Mesendoderm (in vitro differentiated cells): ENCODE measurements around the gene KATNAL1.

Source experiments
- DNase-seq: peaks from one replicate; pipeline ENCODE4 v3.0.0; 2013
- H2AK5ac ChIP-seq: 2 replicates; pipeline ENCODE4 v1.6.1; 2013; ENCODE audit warnings: low read length, inconsistent platforms
- H2BK120ac ChIP-seq: 2 replicates; pipeline ENCODE4 v1.6.1; 2013; ENCODE audit warnings: low read depth, mild to moderate bottlenecking, low read length, moderate library complexity, mixed read lengths
- H2BK15ac ChIP-seq: replicated peaks from 2 replicates; pipeline ENCODE4 v1.6.1; 2013; ENCODE audit warnings: low read depth, mild to moderate bottlenecking, moderate library complexity
- H2BK5ac ChIP-seq: 2 replicates; pipeline ENCODE4 v1.6.1; 2013; ENCODE audit warnings: low read length, inconsistent platforms
- H3K18ac ChIP-seq: 2 replicates; pipeline ENCODE4 v1.6.1; 2013; ENCODE audit warnings: mild to moderate bottlenecking, low read length, mixed read lengths
- H3K23ac ChIP-seq: one replicate; pipeline ENCODE4 v1.6.1; 2013; ENCODE audit warnings: low read length
- H3K27ac ChIP-seq: 2 replicates; pipeline ENCODE4 v1.5.1; 2013; ENCODE audit warnings: low read depth, mild to moderate bottlenecking, inconsistent platforms, low read length, moderate library complexity
- H3K27me3 ChIP-seq: 2 replicates; pipeline ENCODE4 v1.6.1; 2013; ENCODE audit warnings: low read length, control low read depth, mild to moderate bottlenecking, inconsistent platforms; ENCODE audit not compliant: insufficient read depth, poor library complexity
- H3K36me3 ChIP-seq: 2 replicates; pipeline ENCODE4 v1.6.1; 2013; ENCODE audit warnings: low read length, inconsistent platforms; ENCODE audit not compliant: control insufficient read depth, insufficient read depth
- H3K4ac ChIP-seq: one replicate; pipeline ENCODE4 v1.6.1; 2013; ENCODE audit warnings: low read depth, mild to moderate bottlenecking, low read length, moderate library complexity
- H3K4me1 ChIP-seq: 2 replicates; pipeline ENCODE4 v1.6.1; 2013; ENCODE audit warnings: low read depth, low read length, inconsistent platforms; ENCODE audit not compliant: control insufficient read depth
- H3K4me2 ChIP-seq: 2 replicates; pipeline ENCODE4 v1.6.1; 2013; ENCODE audit warnings: low read length
- H3K4me3 ChIP-seq: 2 replicates; pipeline ENCODE4 v1.5.1; 2013; ENCODE audit warnings: mild to moderate bottlenecking, low read length
- H3K56ac ChIP-seq: one replicate; pipeline ENCODE4 v1.6.1; 2013; ENCODE audit warnings: low read length
- H3K79me1 ChIP-seq: 2 replicates; pipeline ENCODE4 v1.6.1; 2013; ENCODE audit warnings: low read length, inconsistent platforms
- H3K79me2 ChIP-seq: 2 replicates; pipeline ENCODE4 v1.6.1; 2013; ENCODE audit warnings: mild to moderate bottlenecking, low read length; ENCODE audit not compliant: control insufficient read depth, insufficient read depth
- H3K9ac ChIP-seq: 2 replicates; pipeline ENCODE4 v1.6.1; 2013; ENCODE audit warnings: low read length, inconsistent platforms
- H4K5ac ChIP-seq: one replicate; pipeline ENCODE4 v1.6.1; 2013; ENCODE audit warnings: low read length
- H4K8ac ChIP-seq: one replicate; pipeline ENCODE4 v1.6.1; 2013; ENCODE audit warnings: low read depth, mild to moderate bottlenecking, control low read depth, low read length, moderate library complexity
- WGBS: extraction: QIAGEN DNeasy Blood & Tissue Kit; methylation state at CpG from one replicate; pipeline ENCODE4 v1.1.7; 2013; ENCODE audit warnings: low lambda C conversion rate, missing lambda C conversion rate; ENCODE audit not compliant: insufficient coverage; ENCODE audit errors: extremely low coverage; 5-methylcytosine and 5-hydroxymethylcytosine counted together

Gene KATNAL1

GRCh38 chr13:30329009-30329585, 21.7 kb upstream of the KATNAL1 start:
- no peaks in the 10 kb centered on the region for H3K79me1 ChIP-seq
- no peaks in the 10 kb centered on the region for H3K4me1 ChIP-seq
- no peaks in the 10 kb centered on the region for H3K79me2 ChIP-seq
- no peak overlapping the region for H3K4ac ChIP-seq
- no peak overlapping the region for H4K8ac ChIP-seq
- no peak overlapping the region for H2AK5ac ChIP-seq
- no peaks in the 10 kb centered on the region for H3K27me3 ChIP-seq
- H2BK5ac ChIP-seq, result no peak overlapping the region
- no peak overlapping the region for H3K56ac ChIP-seq
- DNase-seq, result no peak
- no peak overlapping the region for H4K5ac ChIP-seq
- no peak overlapping the region for H3K4me2 ChIP-seq
- no peaks in the 10 kb centered on the region for H3K36me3 ChIP-seq
- no peak overlapping the region for H3K9ac ChIP-seq
- no CpG with 5 or more reads among the region's 2 CpGs for WGBS
- no peak overlapping the region for H3K23ac ChIP-seq
- H3K18ac ChIP-seq, result no peak overlapping the region
- no peak overlapping the region for H2BK15ac ChIP-seq
- H2BK120ac ChIP-seq, result no peak overlapping the region
- H3K4me3 ChIP-seq, result no peak overlapping the region
- no peak overlapping the region for H3K27ac ChIP-seq

GRCh38 chr13:30325668-30326067, 18.3 kb upstream of the KATNAL1 start:
- H3K4ac ChIP-seq, result no peak overlapping the region
- H3K79me1 ChIP-seq, result no peaks in the 10 kb centered on the region
- H3K4me3 ChIP-seq, result no peak overlapping the region

GRCh38 chr13:30323524-30323923, 16.2 kb upstream of the KATNAL1 start:
- Histone ChIP-seq H3K9ac (no peak overlapping the region), H3K79me1 (no peaks in the 10 kb centered on the region), H3K4me3 (no peak overlapping the region), H2BK120ac (no peak overlapping the region), H3K36me3 (no peaks in the 10 kb centered on the region), H3K18ac (no peak overlapping the region), H3K27ac (no peak overlapping the region), H2BK5ac (no peak overlapping the region), H3K27me3 (no peaks in the 10 kb centered on the region), H3K4me1 (no peaks in the 10 kb centered on the region), H4K8ac (no peak overlapping the region), H2AK5ac (no peak overlapping the region), H3K23ac (no peak overlapping the region), H4K5ac (no peak overlapping the region), H3K4me2 (no peak overlapping the region), H3K4ac (no peak overlapping the region), H3K56ac (no peak overlapping the region), H3K79me2 (no peaks in the 10 kb centered on the region), H2BK15ac (no peak overlapping the region)
- WGBS, result no CpG with 5 or more reads among the region's 2 CpGs
- no peak for DNase-seq

More at GRCh38 chr13:30325668-30326067, 18.3 kb upstream of the KATNAL1 start:
- H3K27ac ChIP-seq, result no peak overlapping the region
- no peaks in the 10 kb centered on the region for H3K27me3 ChIP-seq
- no peak overlapping the region for H2BK120ac ChIP-seq
- no peak overlapping the region for H3K23ac ChIP-seq
- no peak overlapping the region for H3K18ac ChIP-seq
- H2AK5ac ChIP-seq, result no peak overlapping the region
- no peak for DNase-seq
- no peak overlapping the region for H3K4me2 ChIP-seq
- no peaks in the 10 kb centered on the region for H3K4me1 ChIP-seq
- no peak overlapping the region for H2BK15ac ChIP-seq
- H3K79me2 ChIP-seq, result no peaks in the 10 kb centered on the region
- no peak overlapping the region for H3K56ac ChIP-seq
- H4K8ac ChIP-seq, result no peak overlapping the region
- WGBS, result no CpG with 5 or more reads among the region's 4 CpGs
- H3K9ac ChIP-seq, result no peak overlapping the region
- no peak overlapping the region for H4K5ac ChIP-seq
- H2BK5ac ChIP-seq, result no peak overlapping the region
- no peaks in the 10 kb centered on the region for H3K36me3 ChIP-seq

- no peak overlapping the region for H4K5ac ChIP-seq
- H2BK120ac ChIP-seq, result no peak overlapping the region
- H3K4ac ChIP-seq, result no peak overlapping the region
- H2BK15ac ChIP-seq, result no peak overlapping the region
- no peaks in the 10 kb centered on the region for H3K36me3 ChIP-seq
- no peak overlapping the region for H4K8ac ChIP-seq
- H3K18ac ChIP-seq, result no peak overlapping the region
- no peak overlapping the region for H2BK5ac ChIP-seq
- no peak overlapping the region for H3K4me3 ChIP-seq
- H3K9ac ChIP-seq, result no peak overlapping the region
- H3K23ac ChIP-seq, result no peak overlapping the region
- H2AK5ac ChIP-seq, result no peak overlapping the region
- H3K56ac ChIP-seq, result no peak overlapping the region
- H3K4me1 ChIP-seq, result no peaks in the 10 kb centered on the region
- WGBS, result no CpG with 5 or more reads among the region's 7 CpGs
- no peaks in the 10 kb centered on the region for H3K79me1 ChIP-seq
- H3K79me2 ChIP-seq, result no peaks in the 10 kb centered on the region
- no peaks in the 10 kb centered on the region for H3K27me3 ChIP-seq
- no peak overlapping the region for H3K27ac ChIP-seq
- DNase-seq, result no peak
- no peak overlapping the region for H3K4me2 ChIP-seq
Measured at GRCh38 chr13:30322428-30322827, 15.1 kb upstream of the KATNAL1 start.

DNA sequence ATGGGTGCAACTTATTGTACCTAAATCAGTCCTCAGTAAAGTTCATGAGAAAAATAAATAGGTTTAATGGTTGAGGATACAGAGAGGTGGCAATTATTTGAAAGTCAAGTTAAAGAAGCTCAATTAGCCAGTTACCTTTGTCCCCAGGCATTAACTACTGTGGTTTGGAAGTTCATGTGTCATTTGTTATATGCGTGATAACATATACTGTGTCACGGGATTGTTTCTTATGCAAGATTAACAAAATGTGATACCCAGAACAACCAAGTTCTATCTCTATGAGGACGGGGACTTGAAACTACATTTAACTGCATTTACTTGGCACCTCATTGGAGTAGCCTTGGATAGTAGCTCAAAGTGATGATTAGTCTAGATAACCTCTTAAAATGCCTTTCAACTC, 13.9 kb upstream of the KATNAL1 start:
- Histone ChIP-seq H2BK120ac (no peak overlapping the region), H2AK5ac (no peak overlapping the region), H3K27me3 (no peaks in the 10 kb centered on the region), H4K8ac (no peak overlapping the region), H3K27ac (no peak overlapping the region), H3K4me2 (no peak overlapping the region), H3K23ac (no peak overlapping the region), H3K79me2 (no peaks in the 10 kb centered on the region), H3K18ac (no peak overlapping the region), H3K4me3 (no peak overlapping the region), H3K56ac (no peak overlapping the region), H3K9ac (no peak overlapping the region), H2BK5ac (no peak overlapping the region), H3K79me1 (no peaks in the 10 kb centered on the region), H2BK15ac (no peak overlapping the region), H4K5ac (no peak overlapping the region), H3K4me1 (no peaks in the 10 kb centered on the region), H3K4ac (no peak overlapping the region), H3K36me3 (no peaks in the 10 kb centered on the region)
- no CpG with 5 or more reads among the region's 3 CpGs for WGBS
- DNase-seq, result no peak

DNA sequence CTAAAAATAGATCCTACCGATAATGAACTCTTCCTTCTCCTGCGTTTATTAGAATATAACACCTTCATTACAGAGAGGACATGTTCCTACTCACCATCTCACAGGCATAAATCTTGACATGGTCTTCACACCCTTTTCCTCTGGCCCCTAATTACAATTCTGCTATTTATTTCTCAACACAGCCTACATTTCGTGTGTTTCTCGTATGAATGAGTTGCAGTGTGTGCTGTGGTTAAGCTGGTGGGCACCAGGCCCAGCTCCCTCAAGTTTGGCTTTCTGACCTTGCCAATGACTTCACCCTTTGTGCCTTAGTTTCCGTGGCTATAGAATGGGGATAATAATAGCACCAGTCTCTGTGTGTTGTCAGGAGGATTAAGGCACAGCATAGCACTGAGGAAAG, 12.3 kb upstream of the KATNAL1 start:
- H3K9ac ChIP-seq, result no peak overlapping the region
- H3K4me2 ChIP-seq, result no peak overlapping the region
- H3K79me1 ChIP-seq, result no peaks in the 10 kb centered on the region
- DNase-seq, result no peak
- H3K18ac ChIP-seq, result no peak overlapping the region
- H3K4me1 ChIP-seq, result no peaks in the 10 kb centered on the region
- no peak overlapping the region for H3K4ac ChIP-seq
- no peak overlapping the region for H3K56ac ChIP-seq
- no peak overlapping the region for H2AK5ac ChIP-seq
- H3K4me3 ChIP-seq, result no peak overlapping the region
- no peak overlapping the region for H3K23ac ChIP-seq
- WGBS, result no CpG with 5 or more reads among the region's 5 CpGs
- no peak overlapping the region for H2BK15ac ChIP-seq
- no peaks in the 10 kb centered on the region for H3K27me3 ChIP-seq
- H2BK120ac ChIP-seq, result no peak overlapping the region
- no peak overlapping the region for H3K27ac ChIP-seq
- no peak overlapping the region for H4K5ac ChIP-seq
- no peak overlapping the region for H4K8ac ChIP-seq
- no peaks in the 10 kb centered on the region for H3K36me3 ChIP-seq
- H3K79me2 ChIP-seq, result no peaks in the 10 kb centered on the region
- no peak overlapping the region for H2BK5ac ChIP-seq
